ENCODE data around the gene SDHA.
"Not testable (repeated sequence)": the region's sequence is repeated elsewhere in the genome, so short reads cannot be mapped to it uniquely, and the experiment has no call there.

GRCh38 chr5:273091-273490 lies 55.0 kb downstream of the SDHA start:
- not testable (repeated sequence) for TF ChIP-seq CTCF, POLR2A (IDR thresholded peaks at IDR 0.05)
